AG09309 (cell line): ENCODE results near the gene RXRA.

Experiments used
- DNase-seq: peaks from one replicate; pipeline ENCODE4 v3.0.0-alpha.2; 2010; ENCODE audit warnings: low read depth
- H3K4me3 ChIP-seq: 2 replicates; pipeline ENCODE4 v1.5.1; 2011; ENCODE audit warnings: mild to moderate bottlenecking, low read depth, low read length, moderate library complexity; ENCODE audit not compliant: control insufficient read depth
- TF ChIP-seq, protein P1 (sequence below): IDR thresholded peaks from 2 replicates; pipeline ENCODE4 v1.5.1; 2011; ENCODE audit warnings: mild to moderate bottlenecking, low read depth, low read length, inconsistent platforms; ENCODE audit not compliant: insufficient read depth, control insufficient read depth; ENCODE audit errors: missing control alignments

Gene RXRA

DNA sequence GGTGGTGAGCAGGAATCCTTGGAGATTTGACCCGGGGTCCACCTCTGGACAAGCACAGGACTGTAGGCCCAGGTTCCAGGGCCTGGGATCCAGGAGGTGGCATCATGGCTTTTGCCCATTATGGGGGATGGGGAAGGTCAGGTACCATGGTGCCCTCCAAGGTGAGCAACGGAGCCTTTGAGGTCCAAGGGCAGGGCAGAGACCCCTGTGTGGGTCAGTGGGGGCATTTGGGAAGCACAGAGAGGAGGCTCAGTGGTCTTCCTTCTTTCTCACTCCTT, 117.7 kb downstream of the RXRA start:
- TF ChIP-seq, protein P1, sequence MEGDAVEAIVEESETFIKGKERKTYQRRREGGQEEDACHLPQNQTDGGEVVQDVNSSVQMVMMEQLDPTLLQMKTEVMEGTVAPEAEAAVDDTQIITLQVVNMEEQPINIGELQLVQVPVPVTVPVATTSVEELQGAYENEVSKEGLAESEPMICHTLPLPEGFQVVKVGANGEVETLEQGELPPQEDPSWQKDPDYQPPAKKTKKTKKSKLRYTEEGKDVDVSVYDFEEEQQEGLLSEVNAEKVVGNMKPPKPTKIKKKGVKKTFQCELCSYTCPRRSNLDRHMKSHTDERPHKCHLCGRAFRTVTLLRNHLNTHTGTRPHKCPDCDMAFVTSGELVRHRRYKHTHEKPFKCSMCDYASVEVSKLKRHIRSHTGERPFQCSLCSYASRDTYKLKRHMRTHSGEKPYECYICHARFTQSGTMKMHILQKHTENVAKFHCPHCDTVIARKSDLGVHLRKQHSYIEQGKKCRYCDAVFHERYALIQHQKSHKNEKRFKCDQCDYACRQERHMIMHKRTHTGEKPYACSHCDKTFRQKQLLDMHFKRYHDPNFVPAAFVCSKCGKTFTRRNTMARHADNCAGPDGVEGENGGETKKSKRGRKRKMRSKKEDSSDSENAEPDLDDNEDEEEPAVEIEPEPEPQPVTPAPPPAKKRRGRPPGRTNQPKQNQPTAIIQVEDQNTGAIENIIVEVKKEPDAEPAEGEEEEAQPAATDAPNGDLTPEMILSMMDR: no peak
- H3K4me3 ChIP-seq: no peak overlapping the region
- DNase-seq: no peak

DNA sequence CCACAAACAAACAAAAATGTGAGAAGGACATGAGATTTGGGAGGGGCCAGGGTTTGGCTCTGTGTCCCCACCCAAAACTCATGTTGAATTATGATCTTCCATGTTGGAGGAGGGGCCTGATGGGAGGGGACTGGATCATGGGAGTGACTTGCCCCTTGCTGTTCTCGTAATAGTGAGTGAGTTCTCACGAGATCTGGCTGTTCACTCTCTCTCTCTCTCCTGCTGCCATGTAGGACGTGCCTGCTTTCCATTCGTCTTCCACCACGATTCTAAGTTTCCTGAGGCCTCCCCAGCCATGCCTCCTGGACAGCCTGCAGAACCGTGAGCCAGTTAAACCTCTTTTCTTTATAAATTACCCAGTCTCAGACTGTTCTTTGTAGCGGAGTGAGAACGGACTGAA, 118.7 kb downstream of the RXRA start:
- H3K4me3 ChIP-seq: no peak overlapping the region
- TF ChIP-seq, protein P1: no peak
- no peak for DNase-seq

DNA sequence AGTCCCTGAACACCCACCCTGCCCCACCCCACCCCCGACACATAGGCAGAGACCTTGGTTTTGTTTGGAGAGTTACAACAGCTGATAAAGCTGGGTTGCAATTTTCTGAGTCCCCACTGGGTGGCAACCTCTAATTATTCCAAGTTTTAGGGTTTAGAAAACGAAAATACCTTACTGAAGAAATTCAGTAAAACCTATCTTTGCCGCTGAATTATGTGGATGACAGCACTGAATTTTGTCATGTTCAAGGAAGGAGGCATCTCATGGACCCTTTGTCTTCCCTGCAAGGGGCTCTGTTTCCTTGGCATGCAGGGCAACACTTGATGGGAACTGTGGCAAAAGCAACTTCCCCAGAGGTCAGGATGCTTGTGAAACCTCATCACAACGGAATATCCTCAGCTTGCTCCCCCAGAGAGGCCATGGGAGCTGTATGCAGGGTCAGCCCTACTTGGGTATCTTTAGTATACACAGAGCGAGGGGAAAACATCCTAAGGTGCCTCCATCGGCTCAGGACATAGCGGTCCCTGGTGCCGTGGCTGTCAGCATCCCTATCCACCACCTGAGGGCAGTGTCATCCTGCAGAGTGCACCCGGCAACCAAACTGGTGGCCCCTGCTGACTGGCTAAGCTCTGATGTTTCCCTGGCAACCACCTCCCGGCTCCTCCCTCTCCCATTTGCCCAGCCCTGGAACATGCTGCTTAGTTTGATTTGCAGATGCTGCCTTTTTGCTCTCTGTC, 123.1 kb downstream of the RXRA start:
- DNase-seq: peak; percentile 87
- TF ChIP-seq, protein P1: peak; percentile 98
- no peak overlapping the region for H3K4me3 ChIP-seq

DNA sequence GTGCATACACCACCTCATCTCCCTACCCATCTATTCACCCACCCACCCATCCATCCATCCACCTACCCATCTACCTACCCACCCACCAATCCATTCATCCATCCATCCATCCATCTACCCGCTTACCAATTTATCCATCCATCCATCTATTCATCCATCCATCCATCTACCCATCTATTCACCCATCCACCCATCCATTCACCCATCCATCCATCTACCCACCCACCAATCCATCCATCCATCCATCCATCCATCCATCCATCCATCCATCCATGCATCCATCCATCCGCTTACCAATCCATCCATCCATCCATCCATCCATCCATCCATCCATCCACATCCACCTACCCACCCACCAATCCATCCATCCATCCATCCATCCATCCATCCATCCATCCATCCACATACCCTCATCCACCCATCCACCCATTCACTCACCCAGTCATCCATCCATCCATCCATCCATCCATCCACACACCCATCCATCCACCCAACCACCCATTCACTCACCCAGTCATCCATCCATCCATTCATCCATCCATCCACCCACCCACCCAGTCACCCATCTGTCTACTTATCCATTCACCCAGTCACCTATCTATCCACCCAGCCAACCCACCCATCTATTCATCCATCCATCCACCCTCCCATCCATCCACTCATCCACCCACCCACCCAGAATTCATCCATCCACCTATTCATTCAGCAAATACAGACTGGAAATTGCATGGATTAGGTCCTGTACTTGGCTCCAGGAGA, 125.6 kb downstream of the RXRA start:
- DNase-seq: no peak
- H3K4me3 ChIP-seq: no peak overlapping the region
- TF ChIP-seq, protein P1: no peak

DNA sequence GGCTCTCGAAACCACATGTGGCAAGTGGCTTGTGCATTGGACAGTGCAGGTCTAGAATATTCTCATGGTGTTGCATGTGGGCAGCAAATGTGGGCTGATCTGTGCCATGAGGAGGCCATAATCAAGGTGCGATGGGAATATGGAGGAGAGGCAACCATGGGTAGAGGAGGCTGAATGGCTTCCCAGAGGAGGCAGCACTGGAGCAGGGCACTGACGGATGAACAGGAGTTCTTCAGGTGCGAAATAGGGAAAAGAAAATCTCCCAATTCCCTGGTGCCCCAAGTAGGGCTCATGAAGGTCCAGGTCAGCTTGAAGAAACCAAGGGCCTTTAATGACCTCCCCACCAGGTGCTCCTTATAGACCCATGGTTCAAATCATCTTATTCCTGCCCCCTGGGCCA, 126.5 kb downstream of the RXRA start:
- DNase-seq: no peak
- TF ChIP-seq, protein P1: no peak
- no peak overlapping the region for H3K4me3 ChIP-seq

DNA sequence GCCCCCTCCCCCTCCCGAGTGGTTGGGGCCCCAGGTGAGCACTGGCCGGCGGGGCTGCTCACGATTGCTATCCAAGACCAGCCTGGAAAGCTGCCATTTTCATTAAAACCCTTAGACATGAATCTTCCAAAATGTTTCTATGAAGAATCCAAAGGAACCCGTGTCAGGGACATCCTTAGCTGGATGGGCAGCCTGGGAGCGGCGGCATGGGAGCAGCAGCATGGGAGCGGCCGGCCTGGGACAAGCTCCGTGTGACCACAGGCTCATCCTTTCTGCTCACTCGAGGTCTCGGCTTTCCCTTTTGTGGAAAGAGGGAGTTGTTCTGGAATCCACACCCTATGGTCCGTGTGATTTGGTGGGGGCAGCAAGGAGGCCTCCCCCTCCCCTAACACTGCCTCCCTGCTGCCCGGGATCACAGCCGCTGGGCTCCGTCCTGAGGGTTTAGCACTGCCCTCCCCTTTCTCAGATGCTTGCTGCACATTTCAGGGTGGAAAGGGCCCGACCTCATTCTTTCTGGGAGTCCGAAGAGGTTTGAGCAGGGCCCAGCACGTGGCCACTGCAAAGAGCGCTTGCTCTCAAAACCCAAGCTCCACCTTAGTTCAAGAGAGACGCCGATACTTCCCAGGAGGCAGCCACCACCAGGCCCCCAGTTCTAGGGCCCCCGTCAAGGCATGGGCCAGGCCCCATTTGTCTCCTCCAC, 127.7 kb downstream of the RXRA start:
- H3K4me3 ChIP-seq: no peak overlapping the region
- DNase-seq: no peak
- TF ChIP-seq, protein P1: no peak
